Stimulated activated CD4-positive, alpha-beta T cell treated with anti-CD3 and anti-CD28 coated beads, Interleukin-12 subunit alpha, Interleukin-12 subunit beta, amount 100 ng/mL, for 24 hours (primary cell): ENCODE data around the gene FH.

Experiments used
- DNase-seq, 2 experiments: peaks; one replicate each; pipeline ENCODE4 v3.0.0-alpha.2; 2020; ENCODE audit warnings: low read depth in 2 of 2

Gene FH

DNA sequence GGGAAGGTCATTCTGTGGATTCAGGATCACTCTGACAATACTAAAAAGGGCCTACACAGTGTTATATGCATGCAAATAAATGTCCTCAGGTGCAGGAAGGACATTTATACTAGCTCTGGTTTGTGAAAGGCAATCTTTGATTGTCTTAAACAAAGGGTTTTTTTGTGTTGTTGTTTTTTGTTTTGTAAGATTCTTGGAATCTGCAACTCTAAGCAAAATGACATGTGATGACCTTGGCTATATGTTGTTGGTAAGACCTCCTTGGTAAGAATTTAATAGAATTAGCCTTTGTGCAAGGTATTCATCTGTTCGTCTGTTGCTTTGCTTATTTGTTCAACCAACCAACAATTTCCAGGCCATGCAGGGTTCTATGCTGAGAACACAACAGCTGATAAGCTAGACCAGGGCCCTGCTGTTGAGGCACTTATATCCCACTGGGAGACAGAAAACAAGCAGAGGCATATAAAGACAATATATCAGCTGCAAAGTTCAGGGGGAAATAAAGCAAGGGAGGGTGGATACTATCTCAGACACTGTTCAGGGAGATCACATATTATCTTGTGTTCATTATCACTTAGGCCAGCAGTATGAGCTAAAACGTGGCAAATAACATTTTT is 60.3 kb downstream of the FH start:
- no peak for DNase-seq

DNA sequence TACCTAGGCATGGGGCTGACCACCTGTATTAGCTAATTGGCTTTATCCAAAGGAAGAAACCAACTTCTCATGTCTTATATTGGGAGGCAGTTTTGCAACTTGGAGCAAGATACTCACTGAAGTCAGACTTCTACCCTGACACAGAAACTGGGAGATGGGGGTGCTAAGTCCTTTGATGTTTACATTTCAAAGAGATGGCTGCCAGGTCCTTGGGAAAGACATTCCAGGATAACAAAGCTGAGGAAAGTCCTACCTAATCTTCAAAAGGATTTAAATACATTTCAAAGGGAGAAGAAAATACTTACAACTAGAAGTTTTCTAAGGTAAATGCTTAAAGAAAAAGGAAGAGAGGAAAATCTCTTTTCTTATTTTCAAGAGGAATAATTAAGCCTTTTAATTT is 62.1 kb downstream of the FH start:
- no peak for DNase-seq

DNA sequence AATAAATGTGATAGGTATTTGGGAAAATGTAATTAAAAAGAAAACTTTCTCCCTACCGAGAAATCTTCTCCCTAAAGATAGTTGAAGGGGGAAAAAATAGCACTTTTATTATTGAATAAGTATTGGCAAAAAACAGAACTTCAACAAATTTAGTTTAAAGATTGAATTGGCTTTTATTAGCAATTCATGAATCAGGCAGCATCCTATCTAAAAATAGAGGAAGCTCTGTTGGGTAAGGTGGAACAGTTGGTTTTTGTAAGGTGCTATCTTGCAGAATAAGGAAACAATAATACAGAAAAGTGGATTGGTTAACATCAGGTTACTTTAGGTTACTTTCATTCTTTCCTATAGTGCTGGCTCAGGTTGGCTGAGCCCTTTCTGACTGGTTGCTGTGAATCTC is 62.8 kb downstream of the FH start:
- DNase-seq: no peak

DNA sequence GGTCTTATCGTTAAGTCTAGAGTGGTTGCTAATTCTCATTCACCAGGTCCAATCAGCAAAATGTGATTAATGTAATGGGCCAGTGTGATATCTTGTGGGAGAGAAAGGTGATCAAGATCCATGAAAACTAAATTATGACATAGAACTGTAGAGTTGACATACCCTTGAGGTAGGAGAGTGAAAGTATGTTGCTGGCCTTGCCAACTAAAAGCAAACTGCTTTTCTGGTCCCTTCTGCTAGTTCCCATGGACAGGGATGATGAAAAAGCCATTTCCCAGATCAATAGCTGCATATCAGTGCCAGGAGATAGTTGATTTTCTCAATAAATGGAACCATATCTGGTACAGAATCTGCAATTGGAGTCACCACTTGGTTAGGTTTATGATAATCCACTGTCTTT is 65.8 kb downstream of the FH start:
- DNase-seq: no peak

- DNase-seq: no peak
These were observed 67.6 kb downstream of the FH start for GRCh38 chr1:241451956-241452355.
